ENCODE measurements around the gene PCDHGA2. TPM values are rescaled to one million over a fixed set of nuclear protein-coding genes. Genes with fewer than 3 reads are reported as not detected.
A peak's percentile ranks its signal among the peaks of the same experiment; 100 is the strongest.

The PCDHGA2 gene
- total RNA-seq, 3 donors from 2014 or later, result 4.6 to 8.6 (median 6.2) TPM

DNA sequence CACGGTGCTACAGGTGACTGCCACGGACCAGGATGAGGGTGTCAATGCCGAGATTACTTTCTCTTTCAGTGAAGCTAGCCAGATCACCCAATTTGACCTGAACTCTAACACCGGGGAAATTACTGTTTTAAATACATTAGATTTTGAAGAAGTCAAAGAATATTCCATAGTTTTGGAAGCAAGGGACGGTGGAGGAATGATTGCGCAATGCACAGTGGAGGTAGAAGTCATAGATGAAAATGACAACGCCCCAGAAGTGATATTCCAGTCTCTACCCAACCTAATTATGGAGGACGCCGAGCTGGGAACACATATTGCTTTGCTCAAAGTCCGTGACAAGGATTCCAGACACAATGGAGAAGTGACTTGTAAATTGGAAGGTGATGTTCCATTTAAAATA lies 50.1 kb downstream of the PCDHGA2 start:
- Histone ChIP-seq H3K4me3 (peak overlapping the region in 1 of 3 donors; percentile 20), H3K4me1 (no peaks in the 10 kb centered on the region), H3K9me3 (peaks cover 80 to 95% of the 10 kb centered on the region in 2 donors), H3K27ac (no peak overlapping the region), H3K36me3 (no peaks in the 10 kb centered on the region), H3K27me3 (no peaks in the 10 kb centered on the region)
- no peak for DNase-seq (ENCODE audit: low spot score in 2 of 2)
- TF ChIP-seq POLR2A (IDR thresholded peaks at IDR 0.05) (no peak), POLR2AphosphoS5 (IDR thresholded peaks at IDR 0.05) (no peak), CTCF (IDR thresholded peaks at IDR 0.05) (no peak)
- intact Hi-C loops (cut with DNase I; ENCODE audit: low total_unique reads), result no loop called here

DNA sequence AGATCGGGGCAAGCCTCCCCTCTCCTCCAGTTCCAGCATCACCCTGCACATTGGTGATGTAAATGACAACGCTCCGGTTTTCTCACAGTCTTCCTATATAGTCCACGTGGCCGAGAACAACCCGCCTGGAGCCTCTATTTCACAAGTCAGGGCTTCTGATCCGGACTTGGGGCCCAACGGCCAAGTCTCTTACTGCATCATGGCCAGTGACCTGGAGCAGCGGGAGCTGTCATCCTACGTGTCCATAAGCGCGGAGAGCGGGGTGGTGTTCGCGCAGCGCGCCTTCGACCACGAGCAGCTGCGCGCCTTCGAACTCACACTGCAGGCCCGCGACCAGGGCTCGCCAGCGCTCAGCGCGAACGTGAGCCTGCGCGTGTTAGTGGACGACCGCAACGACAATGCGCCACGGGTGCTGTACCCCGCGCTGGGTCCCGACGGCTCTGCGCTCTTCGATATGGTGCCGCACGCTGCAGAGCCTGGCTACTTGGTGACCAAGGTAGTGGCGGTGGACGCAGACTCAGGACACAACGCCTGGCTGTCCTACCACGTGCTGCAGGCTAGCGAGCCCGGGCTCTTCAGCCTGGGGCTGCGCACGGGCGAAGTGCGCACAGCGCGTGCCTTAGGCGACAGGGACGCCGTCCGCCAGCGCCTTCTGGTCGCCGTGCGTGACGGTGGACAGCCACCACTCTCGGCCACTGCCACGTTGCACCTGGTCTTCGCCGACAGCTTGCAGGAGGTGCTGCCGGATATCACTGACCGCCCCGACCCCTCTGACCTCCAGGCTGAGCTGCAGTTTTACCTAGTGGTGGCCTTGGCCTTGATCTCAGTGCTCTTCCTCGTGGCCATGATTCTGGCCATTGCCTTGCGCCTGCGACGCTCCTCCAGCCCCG lies 50.8 kb downstream of the PCDHGA2 start:
- peaks cover 80 to 95% of the 10 kb centered on the region in 2 donors for H3K9me3 ChIP-seq
- intact Hi-C loops (cut with DNase I; ENCODE audit: low total_unique reads), result no loop called here
- no peak for DNase-seq (ENCODE audit: low spot score in 2 of 2)
- TF ChIP-seq POLR2A (IDR thresholded peaks at IDR 0.05) (no peak), CTCF (IDR thresholded peaks at IDR 0.05) (no peak), POLR2AphosphoS5 (IDR thresholded peaks at IDR 0.05) (no peak)
- H3K4me1 ChIP-seq, result no peaks in the 10 kb centered on the region
- H3K36me3 ChIP-seq, result no peaks in the 10 kb centered on the region
- no peak overlapping the region for H3K27ac ChIP-seq
- H3K4me3 ChIP-seq, result peak overlapping the region in 1 of 3 donors; percentile 20
- no peaks in the 10 kb centered on the region for H3K27me3 ChIP-seq

DNA sequence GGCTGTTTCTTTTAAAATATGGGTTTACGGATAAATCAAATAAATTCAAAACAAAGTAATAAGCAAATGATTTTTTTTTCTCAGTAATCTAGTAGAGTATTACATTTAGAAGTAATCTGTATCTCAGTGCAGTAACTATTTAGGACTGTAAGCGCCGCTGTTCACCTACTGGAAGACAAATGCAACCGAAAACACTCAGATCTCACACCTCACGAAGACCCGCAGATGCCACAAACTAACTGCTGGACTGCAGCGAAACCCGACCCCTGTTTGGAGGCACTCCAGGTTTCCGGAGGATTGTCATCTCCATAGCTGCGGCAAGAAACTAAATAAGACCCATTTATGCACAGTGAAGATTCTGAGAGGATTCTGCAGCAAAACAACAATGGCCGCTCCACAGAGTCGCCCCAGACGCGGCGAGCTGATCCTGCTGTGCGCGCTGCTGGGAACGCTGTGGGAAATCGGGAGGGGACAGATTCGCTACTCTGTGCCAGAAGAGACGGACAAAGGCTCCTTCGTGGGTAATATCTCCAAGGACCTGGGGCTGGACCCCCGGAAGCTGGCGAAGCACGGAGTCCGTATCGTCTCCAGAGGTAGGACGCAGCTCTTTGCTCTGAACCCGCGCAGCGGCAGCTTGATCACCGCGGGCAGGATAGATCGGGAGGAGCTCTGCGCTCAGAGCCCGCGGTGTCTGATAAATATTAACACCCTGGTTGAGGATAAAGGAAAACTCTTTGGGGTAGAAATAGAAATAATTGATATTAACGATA lies 54.1 kb downstream of the PCDHGA2 start, which contains the start of gene PCDHGA8:
PCDHGA8 (plus strand) TSS at position 205 of the 770 bp plus-strand sequence; CDS start at position 386, 181 bp downstream.
- H3K4me1 ChIP-seq, result no peaks in the 10 kb centered on the region

More for the DNA sequence above, 54.1 kb downstream of the PCDHGA2 start, which contains the start of gene PCDHGA8:
- Histone ChIP-seq H3K27me3 (no peaks in the 10 kb centered on the region), H3K36me3 (no peaks in the 10 kb centered on the region), H3K4me3 (no peak within 1 kb of the TSS), H3K9me3 (peaks cover 80 to 96% of the 10 kb centered on the region in 2 donors), H3K27ac (no peak within 1 kb of the TSS)
- intact Hi-C loops (cut with DNase I; ENCODE audit: low total_unique reads), result no loop called here
- TF ChIP-seq CTCF (IDR thresholded peaks at IDR 0.05), result no peak
- no peak for TF ChIP-seq POLR2A (IDR thresholded peaks at IDR 0.05)
- no peak for TF ChIP-seq POLR2AphosphoS5 (IDR thresholded peaks at IDR 0.05)
- no peak for DNase-seq (ENCODE audit: low spot score in 2 of 2)

Other genes with a start within 250 kb of the PCDHGA2 start
- 10 to 100 TPM in 1 of 3 donors, 1 to 10 TPM in 2; 3.8 to 10.8 (median 9.8) TPM for gene PCDHB2, start 244.1 kb upstream of the PCDHGA2 start, total RNA-seq
- gene PCDHB3, start 238.3 kb upstream of the PCDHGA2 start, total RNA-seq, result 1 to 10 TPM; 3.4 to 6.2 (median 5.4) TPM
- 1 to 10 TPM; 7.5 to 9.2 (median 7.7) TPM for gene PCDHB4, start 216.9 kb upstream of the PCDHGA2 start, total RNA-seq
- gene PCDHB5, start 203.6 kb upstream of the PCDHGA2 start, total RNA-seq, result 1 to 10 TPM; 3.4 to 9.8 (median 6.4) TPM
- gene PCDHB6, start 188.7 kb upstream of the PCDHGA2 start, total RNA-seq, result 1 to 10 TPM; 1.4 to 3.6 (median 2.2) TPM
- 1 to 10 TPM; 2.3 to 4.6 (median 3.4) TPM for gene PCDHB7, start 166.1 kb upstream of the PCDHGA2 start, total RNA-seq
- 1 to 10 TPM in 1 of 3 donors, under 1 TPM in 2; 0.73 to 4.6 (median 0.80) TPM for gene PCDHB8, start 161.0 kb upstream of the PCDHGA2 start, total RNA-seq
- 10 to 100 TPM in 1 of 3 donors, 1 to 10 TPM in 2; 4.3 to 11.8 (median 6.3) TPM for gene PCDHB16, start 156.4 kb upstream of the PCDHGA2 start, total RNA-seq
- gene PCDHB9, start 151.6 kb upstream of the PCDHGA2 start, total RNA-seq, result 1 to 10 TPM; 2.2 to 4.6 (median 4.1) TPM
- gene PCDHB10, start 146.4 kb upstream of the PCDHGA2 start, total RNA-seq, result 1 to 10 TPM; 3.8 to 4.8 (median 4.6) TPM
- gene PCDHB11, start 139.1 kb upstream of the PCDHGA2 start, total RNA-seq, result 1 to 10 TPM; 2.3 to 4.6 (median 2.7) TPM
- 1 to 10 TPM; 3.7 to 5.2 (median 5.0) TPM for gene PCDHB12, start 130.0 kb upstream of the PCDHGA2 start, total RNA-seq
- 1 to 10 TPM; 3.7 to 5.9 (median 4.8) TPM for gene PCDHB13, start 124.8 kb upstream of the PCDHGA2 start, total RNA-seq
- 1 to 10 TPM; 4.2 to 5.9 (median 5.9) TPM for gene PCDHB14, start 115.4 kb upstream of the PCDHGA2 start, total RNA-seq
- 1 to 10 TPM; 1.6 to 4.2 (median 3.3) TPM for gene PCDHB15, start 93.4 kb upstream of the PCDHGA2 start, total RNA-seq
- gene SLC25A2, start 34.7 kb upstream of the PCDHGA2 start, total RNA-seq, result 1 to 10 TPM in 1 of 3 donors, under 1 TPM in 2; 0.64 to 2.0 (median 0.98) TPM
- gene TAF7, start 18.0 kb upstream of the PCDHGA2 start, total RNA-seq, result 10 to 100 TPM; 59.2 to 96.2 (median 68.2) TPM
- 1 to 10 TPM in 2 of 3 donors, under 1 TPM in 1; 0.80 to 1.3 (median 1.2) TPM for gene PCDHGA1, start 8.2 kb upstream of the PCDHGA2 start, total RNA-seq
- gene PCDHGA3, start 5.1 kb downstream of the PCDHGA2 start, total RNA-seq, result 1 to 10 TPM; 4.3 to 5.9 (median 5.0) TPM
- 1 to 10 TPM; 2.7 to 5.9 (median 5.1) TPM for gene PCDHGB1, start 11.3 kb downstream of the PCDHGA2 start, total RNA-seq
- 10 to 100 TPM in 1 of 3 donors, 1 to 10 TPM in 2; 5.3 to 12.1 (median 6.4) TPM for gene PCDHGA4, start 16.3 kb downstream of the PCDHGA2 start, total RNA-seq
- 10 to 100 TPM in 1 of 3 donors, 1 to 10 TPM in 2; 6.2 to 10.5 (median 7.8) TPM for gene PCDHGB2, start 21.2 kb downstream of the PCDHGA2 start, total RNA-seq
- gene PCDHGA5, start 25.4 kb downstream of the PCDHGA2 start, total RNA-seq, result 1 to 10 TPM; 5.4 to 9.4 (median 8.8) TPM
- 10 to 100 TPM in 1 of 3 donors, 1 to 10 TPM in 2; 5.3 to 10.2 (median 8.6) TPM for gene PCDHGB3, start 31.5 kb downstream of the PCDHGA2 start, total RNA-seq
- gene PCDHGA6, start 35.1 kb downstream of the PCDHGA2 start, total RNA-seq, result 1 to 10 TPM; 4.0 to 8.5 (median 8.3) TPM
- 10 to 100 TPM in 1 of 3 donors, 1 to 10 TPM in 2; 3.7 to 10.8 (median 10.0) TPM for gene PCDHGA7, start 44.0 kb downstream of the PCDHGA2 start, total RNA-seq
- 10 to 100 TPM in 1 of 3 donors, 1 to 10 TPM in 2; 5.3 to 10.5 (median 8.9) TPM for gene PCDHGB4, start 48.9 kb downstream of the PCDHGA2 start, total RNA-seq
- gene PCDHGA8, start 53.9 kb downstream of the PCDHGA2 start, total RNA-seq, result 1 to 10 TPM; 2.6 to 7.2 (median 6.0) TPM
- gene PCDHGB5, start 59.2 kb downstream of the PCDHGA2 start, total RNA-seq, result 10 to 100 TPM in 2 of 3 donors, 1 to 10 TPM in 1; 7.5 to 20.6 (median 19.8) TPM
- 10 to 100 TPM in 2 of 3 donors, 1 to 10 TPM in 1; 7.8 to 16.7 (median 13.8) TPM for gene PCDHGA9, start 64.0 kb downstream of the PCDHGA2 start, total RNA-seq
- gene PCDHGB6, start 69.3 kb downstream of the PCDHGA2 start, total RNA-seq, result 10 to 100 TPM in 2 of 3 donors, 1 to 10 TPM in 1; 8.8 to 12.8 (median 10.8) TPM
- gene PCDHGA10, start 74.2 kb downstream of the PCDHGA2 start, total RNA-seq, result 10 to 100 TPM in 2 of 3 donors, 1 to 10 TPM in 1; 7.2 to 10.7 (median 10.5) TPM
- gene PCDHGB7, start 78.9 kb downstream of the PCDHGA2 start, total RNA-seq, result 10 to 100 TPM; 15.4 to 21.3 (median 16.0) TPM
- 1 to 10 TPM; 5.0 to 9.8 (median 9.7) TPM for gene PCDHGA11, start 82.3 kb downstream of the PCDHGA2 start, total RNA-seq
- gene PCDHGA12, start 91.7 kb downstream of the PCDHGA2 start, total RNA-seq, result 10 to 100 TPM in 2 of 3 donors, 1 to 10 TPM in 1; 9.8 to 12.0 (median 11.1) TPM
- 10 to 100 TPM; 29.6 to 41.6 (median 35.1) TPM for gene PCDHGC3, start 137.2 kb downstream of the PCDHGA2 start, total RNA-seq
- 1 to 10 TPM; 2.6 to 6.2 (median 6.0) TPM for gene PCDHGC4, start 146.3 kb downstream of the PCDHGA2 start, total RNA-seq
- gene PCDHGC5, start 150.3 kb downstream of the PCDHGA2 start, total RNA-seq, result 1 to 10 TPM; 2.1 to 3.5 (median 3.3) TPM

Measured in breast epithelium (tissue), 4 donors.